DND-41 (cell line): Measurements from ENCODE around the gene TUBGCP3.
"Not testable (repeated sequence)": the region's sequence is repeated elsewhere in the genome, so short reads cannot be mapped to it uniquely, and the experiment has no call there.

Source experiments
- ATAC-seq: fragments of 200-7000 bp; cut with Tn5 transposase; 3 replicates; pipeline ENCODE4 v1.9.1; 2021; ENCODE audit warnings: low read depth; ENCODE audit not compliant: insufficient read depth
- DNase-seq: peaks from one replicate; pipeline ENCODE4 v3.0.0-alpha.2; 2020
- H2AFZ ChIP-seq: 2 replicates; pipeline ENCODE4 v1.6.0; 2012; ENCODE audit warnings: low read depth, low read length
- H3K27ac ChIP-seq: 2 replicates; pipeline ENCODE4 v1.5.1; 2012; ENCODE audit warnings: low read length, inconsistent platforms
- H3K27me3 ChIP-seq: fragments of 200-600 bp; sonication (generic); 2 replicates; pipeline ENCODE4 v1.6.0; 2012; ENCODE audit warnings: low read length, mild to moderate bottlenecking, inconsistent platforms; ENCODE audit not compliant: insufficient read depth, poor library complexity
- H3K36me3 ChIP-seq: 2 replicates; pipeline ENCODE4 v1.5.1; 2012; ENCODE audit warnings: low read length, inconsistent platforms; ENCODE audit not compliant: insufficient read depth
- H3K4me1 ChIP-seq: 2 replicates; pipeline ENCODE4 v1.5.1; 2012; ENCODE audit warnings: mild to moderate bottlenecking, low read length; ENCODE audit not compliant: insufficient read depth
- H3K4me2 ChIP-seq: 2 replicates; pipeline ENCODE4 v1.6.0; 2012; ENCODE audit warnings: mild to moderate bottlenecking, moderate library complexity, low read length, inconsistent platforms; ENCODE audit not compliant: insufficient read depth
- H3K4me3 ChIP-seq, 2 experiments: fragments of 200-600 bp in 1 of 2; shearing (Covaris generic) in 1 of 2; 2 replicates each; pipeline ENCODE4 v1.5.1; 2012 to 2016; ENCODE audit warnings: inconsistent platforms in 2 of 2, low read length in 2 of 2, mild to moderate bottlenecking in 2 of 2, low read depth in 1 of 2, moderate library complexity in 1 of 2
- H3K79me2 ChIP-seq: 2 replicates; pipeline ENCODE4 v1.6.0; 2012; ENCODE audit warnings: low read length, inconsistent platforms; ENCODE audit not compliant: insufficient read depth
- H3K9ac ChIP-seq: 2 replicates; pipeline ENCODE4 v1.6.0; 2012; ENCODE audit warnings: low read depth, mild to moderate bottlenecking, inconsistent platforms, low read length, moderate library complexity
- H3K9me3 ChIP-seq: 2 replicates; pipeline ENCODE4 v1.5.1; 2012; ENCODE audit warnings: low read length, moderate library complexity, mild to moderate bottlenecking, inconsistent platforms; ENCODE audit not compliant: insufficient read depth, severe bottlenecking
- H4K20me1 ChIP-seq: 2 replicates; pipeline ENCODE4 v1.6.0; 2012; ENCODE audit warnings: low read length; ENCODE audit not compliant: insufficient read depth
- EZH2 ChIP-seq: IDR thresholded peaks from 3 replicates; pipeline ENCODE4 v1.6.1; 2012; ENCODE audit warnings: borderline replicate concordance, low read depth, mild to moderate bottlenecking, moderate library complexity, low read length, inconsistent platforms; ENCODE audit not compliant: severe bottlenecking
- TF ChIP-seq, protein P1 (sequence below): IDR thresholded peaks from 2 replicates; pipeline ENCODE4 v1.5.1; 2012; ENCODE audit warnings: borderline replicate concordance, low read length, moderate library complexity, mild to moderate bottlenecking; ENCODE audit not compliant: poor library complexity, severe bottlenecking; ENCODE audit errors: extremely low read depth

The TUBGCP3 gene

DNA sequence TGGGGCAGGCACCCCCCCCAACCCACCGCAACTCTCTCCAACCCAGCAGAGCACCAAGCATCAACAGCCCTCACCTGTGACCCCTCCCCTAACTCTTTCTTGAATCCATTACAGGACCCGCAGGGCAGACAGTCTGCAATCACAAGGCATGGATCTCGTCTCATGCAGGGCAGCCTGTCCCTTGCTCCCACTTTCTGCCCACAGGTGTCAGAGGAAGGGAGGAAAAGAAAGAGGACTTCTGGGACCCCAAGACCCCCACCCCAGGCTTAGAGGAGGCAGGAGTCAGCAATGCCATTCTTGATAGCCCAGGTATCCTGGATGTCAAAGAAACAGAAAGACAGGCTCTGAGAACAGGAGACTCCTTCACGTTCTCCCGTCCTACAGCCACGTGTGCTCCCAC, 47.4 kb upstream of the TUBGCP3 start:
- Histone ChIP-seq H3K9ac (no peak overlapping the region), H3K4me1 (no peaks in the 10 kb centered on the region), H3K36me3 (no peaks in the 10 kb centered on the region), H3K4me3 (no peak overlapping the region), H3K79me2 (no peaks in the 10 kb centered on the region), H3K27me3 (peaks cover 7% of the 10 kb centered on the region), H2AFZ (no peak overlapping the region), H3K27ac (no peak overlapping the region), H4K20me1 (no peaks in the 10 kb centered on the region), H3K9me3 (no peaks in the 10 kb centered on the region), H3K4me2 (no peak overlapping the region)
- TF ChIP-seq, protein P1, sequence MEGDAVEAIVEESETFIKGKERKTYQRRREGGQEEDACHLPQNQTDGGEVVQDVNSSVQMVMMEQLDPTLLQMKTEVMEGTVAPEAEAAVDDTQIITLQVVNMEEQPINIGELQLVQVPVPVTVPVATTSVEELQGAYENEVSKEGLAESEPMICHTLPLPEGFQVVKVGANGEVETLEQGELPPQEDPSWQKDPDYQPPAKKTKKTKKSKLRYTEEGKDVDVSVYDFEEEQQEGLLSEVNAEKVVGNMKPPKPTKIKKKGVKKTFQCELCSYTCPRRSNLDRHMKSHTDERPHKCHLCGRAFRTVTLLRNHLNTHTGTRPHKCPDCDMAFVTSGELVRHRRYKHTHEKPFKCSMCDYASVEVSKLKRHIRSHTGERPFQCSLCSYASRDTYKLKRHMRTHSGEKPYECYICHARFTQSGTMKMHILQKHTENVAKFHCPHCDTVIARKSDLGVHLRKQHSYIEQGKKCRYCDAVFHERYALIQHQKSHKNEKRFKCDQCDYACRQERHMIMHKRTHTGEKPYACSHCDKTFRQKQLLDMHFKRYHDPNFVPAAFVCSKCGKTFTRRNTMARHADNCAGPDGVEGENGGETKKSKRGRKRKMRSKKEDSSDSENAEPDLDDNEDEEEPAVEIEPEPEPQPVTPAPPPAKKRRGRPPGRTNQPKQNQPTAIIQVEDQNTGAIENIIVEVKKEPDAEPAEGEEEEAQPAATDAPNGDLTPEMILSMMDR = no peak
- TF ChIP-seq EZH2 = no peak
- DNase-seq (no peak), ATAC-seq (no peak)

DNA sequence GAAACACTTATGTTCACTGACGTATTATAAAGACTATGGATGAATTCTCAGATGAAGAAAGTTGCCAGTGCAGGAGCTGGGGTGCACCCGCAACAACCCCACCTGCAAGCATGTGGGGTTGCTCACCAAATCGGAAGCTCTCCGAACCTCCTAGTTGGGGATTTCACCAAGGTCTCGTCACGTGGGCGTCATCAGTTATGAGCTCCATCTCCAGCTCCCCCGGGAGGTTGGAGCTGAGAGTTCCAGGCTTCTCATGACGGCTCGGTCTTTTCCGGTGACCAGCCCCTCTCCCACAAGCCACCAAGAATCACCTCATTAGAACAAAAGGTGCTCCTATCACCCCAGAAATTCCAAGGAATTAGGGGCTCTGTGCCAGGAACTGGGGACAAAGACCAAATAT, 46.1 kb upstream of the TUBGCP3 start:
- TF ChIP-seq, protein P1 = no peak
- no peak for TF ChIP-seq EZH2
- H4K20me1 ChIP-seq = no peaks in the 10 kb centered on the region
- H3K4me2 ChIP-seq = no peak overlapping the region
- H3K4me3 ChIP-seq = no peak overlapping the region
- no peak overlapping the region for H3K9ac ChIP-seq
- H3K79me2 ChIP-seq = no peaks in the 10 kb centered on the region
- H3K27ac ChIP-seq = no peak overlapping the region
- H3K27me3 ChIP-seq = peaks cover 7% of the 10 kb centered on the region
- no peaks in the 10 kb centered on the region for H3K36me3 ChIP-seq
- H2AFZ ChIP-seq = no peak overlapping the region
- no peaks in the 10 kb centered on the region for H3K4me1 ChIP-seq
- no peak for DNase-seq
- no peaks in the 10 kb centered on the region for H3K9me3 ChIP-seq
- no peak for ATAC-seq

DNA sequence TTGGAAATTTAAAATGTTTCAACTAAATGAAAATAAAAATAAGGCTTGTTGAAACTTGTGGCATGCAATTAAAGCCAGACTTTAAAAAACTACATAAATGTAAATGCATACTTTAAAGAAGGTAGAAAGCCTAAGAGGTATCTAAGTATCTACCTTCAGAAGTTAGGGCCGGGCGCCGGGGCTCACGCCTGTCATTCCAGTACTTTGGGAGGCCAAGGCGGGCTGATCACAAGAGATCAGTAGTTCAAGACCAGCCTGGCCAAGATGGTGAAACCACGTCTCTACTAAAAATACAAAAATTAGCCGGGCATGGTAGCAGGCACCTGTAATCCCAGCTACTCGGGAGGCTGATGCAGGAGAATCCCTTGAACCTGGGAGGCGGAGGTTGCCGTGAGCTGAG, 42.3 kb upstream of the TUBGCP3 start:
- DNase-seq, H3K9ac ChIP-seq, H3K27ac ChIP-seq, H3K9me3 ChIP-seq, H3K27me3 ChIP-seq, H4K20me1 ChIP-seq, H2AFZ ChIP-seq, ATAC-seq, H3K36me3 ChIP-seq, H3K4me2 ChIP-seq, H3K4me3 ChIP-seq, H3K79me2 ChIP-seq, H3K4me1 ChIP-seq: not testable (repeated sequence)

DNA sequence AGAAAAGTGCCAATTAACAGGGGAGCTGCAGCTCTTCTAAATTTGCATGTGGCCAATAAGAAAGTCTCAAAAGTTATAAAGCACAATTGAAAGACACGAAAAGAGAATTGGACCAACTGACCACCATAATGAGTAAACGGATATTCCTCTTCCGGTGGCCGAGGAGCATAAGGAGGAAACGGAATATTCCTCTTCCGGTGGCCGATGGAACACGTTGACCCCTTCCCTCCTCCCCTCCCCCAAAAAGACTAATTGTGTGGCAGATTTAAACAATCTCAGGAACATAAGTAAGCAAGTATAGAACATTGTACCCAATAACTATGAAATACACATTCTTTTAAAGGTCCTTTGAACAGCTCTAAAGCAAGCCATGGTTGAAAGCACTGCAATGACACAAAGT, 41.2 kb upstream of the TUBGCP3 start:
- H3K4me2 ChIP-seq = no peak overlapping the region
- H3K36me3 ChIP-seq = no peaks in the 10 kb centered on the region
- H4K20me1 ChIP-seq = peaks cover 3% of the 10 kb centered on the region; the same call in 1 of the 2 replicates
- no peaks in the 10 kb centered on the region for H3K79me2 ChIP-seq
- no peak overlapping the region for H3K9ac ChIP-seq
- H3K4me1 ChIP-seq = no peaks in the 10 kb centered on the region
- H3K4me3 ChIP-seq = no peak overlapping the region
- H3K9me3 ChIP-seq = no peaks in the 10 kb centered on the region
- no peak overlapping the region for H3K27ac ChIP-seq
- ATAC-seq (no peak), DNase-seq (no peak)
- no peaks in the 10 kb centered on the region for H3K27me3 ChIP-seq
- TF ChIP-seq, protein P1 = no peak
- no peak for TF ChIP-seq EZH2
- no peak overlapping the region for H2AFZ ChIP-seq

DNA sequence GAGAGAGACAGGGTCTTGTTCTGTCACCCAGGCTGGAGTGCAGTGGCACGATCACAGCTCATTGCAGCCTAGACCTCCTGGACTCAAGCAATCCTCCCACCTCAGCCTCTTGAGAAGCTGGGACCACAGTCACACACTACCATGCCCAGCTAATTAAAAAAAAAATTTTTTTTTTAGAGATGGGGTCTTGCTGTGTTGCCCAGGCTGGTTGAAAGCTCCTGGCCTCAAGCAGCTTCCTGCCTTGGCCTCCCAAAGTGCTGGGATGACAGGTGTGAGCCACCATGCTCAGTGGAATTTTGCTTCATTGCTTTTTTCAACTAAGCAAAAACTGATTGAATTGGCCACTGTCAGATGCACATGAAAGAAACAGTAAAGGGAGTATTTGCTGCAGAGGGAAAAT, 39.7 kb upstream of the TUBGCP3 start:
- not testable (repeated sequence) for H3K4me3 ChIP-seq, H3K4me1 ChIP-seq, H3K36me3 ChIP-seq, ATAC-seq, H3K27ac ChIP-seq, H3K4me2 ChIP-seq, H3K9ac ChIP-seq, H2AFZ ChIP-seq, H3K9me3 ChIP-seq, H3K27me3 ChIP-seq, DNase-seq, H4K20me1 ChIP-seq, H3K79me2 ChIP-seq
